Esophagus (tissue), 2 donors: ENCODE measurements around the gene MS4A8. TPM values are rescaled to one million over a fixed set of nuclear protein-coding genes. Genes with fewer than 3 reads are reported as not detected.
"Not testable (repeated sequence)": the region's sequence is repeated elsewhere in the genome, so short reads cannot be mapped to it uniquely, and the experiment has no call there.

Source experiments
- H3K27ac ChIP-seq, 2 donors: one replicate each; pipeline ENCODE4 v1.5.1; 2013; ENCODE audit warnings: low read depth in 2 of 2, mild to moderate bottlenecking in 2 of 2, inconsistent platforms in 1 of 2, low read length in 1 of 2, moderate library complexity in 1 of 2
- H3K27me3 ChIP-seq, 2 donors: one replicate each; pipeline ENCODE4 v1.6.1; 2013; ENCODE audit warnings: low read length in 2 of 2, control low read depth in 1 of 2, mild to moderate bottlenecking in 1 of 2; ENCODE audit not compliant: insufficient read depth in 2 of 2, control insufficient read depth in 1 of 2
- H3K36me3 ChIP-seq, 2 donors: one replicate each; pipeline ENCODE4 v1.6.1; 2013; ENCODE audit warnings: low read length in 1 of 2; ENCODE audit not compliant: control insufficient read depth in 2 of 2, insufficient read depth in 2 of 2
- H3K4me1 ChIP-seq, 2 donors: one replicate each; pipeline ENCODE4 v1.6.1; 2013; ENCODE audit warnings: low read length in 1 of 2; ENCODE audit not compliant: control insufficient read depth in 2 of 2, insufficient read depth in 2 of 2
- H3K4me3 ChIP-seq, 2 donors: one replicate each; pipeline ENCODE4 v1.5.1; 2013; ENCODE audit warnings: low read length in 2 of 2, mild to moderate bottlenecking in 2 of 2, low read depth in 1 of 2, moderate library complexity in 1 of 2
- H3K9me3 ChIP-seq, 2 donors: one replicate each; pipeline ENCODE4 v1.6.1; 2013; ENCODE audit warnings: mild to moderate bottlenecking in 2 of 2, low read depth in 1 of 2, low read length in 1 of 2, moderate library complexity in 1 of 2; ENCODE audit not compliant: control insufficient read depth in 2 of 2, insufficient read depth in 1 of 2
- WGBS, 2 donors: extraction: QIAGEN DNeasy Blood & Tissue Kit; methylation state at CpG; one replicate each; pipeline ENCODE4 v1.1.7; 2013; 5-methylcytosine and 5-hydroxymethylcytosine counted together
- polyA plus RNA-seq, 2 donors: library from polyadenylated mRNA; stranded (reverse); fragments of 200-250 nt; gene quantifications; one replicate each; pipeline ENCODE4 v1.2.3, GENCODE V29; 2013
- donor health status: healthy with polysubstance abuse.
- donor health status: Bipolar disorder and iron deficiency.

MS4A8 gene, protein sequence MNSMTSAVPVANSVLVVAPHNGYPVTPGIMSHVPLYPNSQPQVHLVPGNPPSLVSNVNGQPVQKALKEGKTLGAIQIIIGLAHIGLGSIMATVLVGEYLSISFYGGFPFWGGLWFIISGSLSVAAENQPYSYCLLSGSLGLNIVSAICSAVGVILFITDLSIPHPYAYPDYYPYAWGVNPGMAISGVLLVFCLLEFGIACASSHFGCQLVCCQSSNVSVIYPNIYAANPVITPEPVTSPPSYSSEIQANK
- polyA plus RNA-seq, result under 1 TPM in 1 of 2 donors, not detected in 1; 0.02 TPM

DNA sequence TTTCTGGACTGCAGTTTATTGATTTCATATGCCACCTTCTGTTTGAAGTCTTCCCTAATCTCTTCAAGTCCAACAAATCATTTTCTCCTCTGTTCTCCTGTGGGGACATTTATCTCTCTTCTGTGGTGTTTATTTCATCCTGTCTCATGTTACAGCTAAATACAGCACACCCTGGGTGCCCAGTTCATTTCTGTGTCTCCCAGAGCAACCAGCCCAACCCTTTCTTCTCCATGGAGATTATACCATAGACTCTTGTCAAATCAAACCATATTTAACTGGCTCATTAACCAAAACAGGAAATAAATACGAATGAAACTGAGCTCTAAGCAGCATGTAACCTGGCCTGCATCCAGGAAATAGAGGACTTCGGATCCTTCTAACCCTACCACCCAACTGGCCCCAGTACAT, at the start of gene MS4A8:
MS4A8 (plus strand) TSS at position 329 of the 408 bp plus-strand sequence. CDS start 1,249 bp downstream, outside the sequence.
- Histone ChIP-seq H3K27ac (no peak within 1 kb of the TSS), H3K27me3 (no peaks in the 10 kb centered on the region), H3K9me3 (no peaks in the 10 kb centered on the region), H3K36me3 (no peaks in the 10 kb centered on the region), H3K4me1 (no peaks in the 10 kb centered on the region), H3K4me3 (no peak within 1 kb of the TSS)
- WGBS, 2 donors, result 7 to 10% methylated on average over 2 of the region's 2 CpGs

DNA sequence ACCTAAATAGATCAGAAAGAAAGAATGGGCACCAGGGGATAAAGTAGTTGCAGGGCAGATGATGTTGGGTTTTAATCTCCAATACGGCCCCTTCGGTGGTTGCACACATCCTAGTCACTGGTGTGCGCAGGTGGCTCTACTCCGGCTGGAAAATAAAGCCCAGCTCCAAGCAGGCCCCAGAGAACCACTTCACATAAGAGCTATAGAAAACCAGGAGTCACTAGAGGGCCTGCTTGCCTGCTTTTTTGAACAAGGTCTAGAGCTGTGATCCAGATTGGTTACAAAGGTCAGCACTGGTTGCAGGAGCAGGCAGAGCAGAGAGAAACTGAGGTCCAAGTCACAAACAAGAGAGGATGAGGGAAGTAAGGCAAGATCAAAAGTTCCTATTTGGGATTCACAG, 41.5 kb upstream of the MS4A8 start:
- H3K36me3 ChIP-seq, result no peaks in the 10 kb centered on the region
- H3K4me1 ChIP-seq, result no peaks in the 10 kb centered on the region
- WGBS, 2 donors, result 72 to 91% methylated on average over 4 of the region's 4 CpGs
- no peak overlapping the region for H3K27ac ChIP-seq
- H3K9me3 ChIP-seq, result no peaks in the 10 kb centered on the region
- H3K27me3 ChIP-seq, result no peaks in the 10 kb centered on the region
- no peak overlapping the region for H3K4me3 ChIP-seq

DNA sequence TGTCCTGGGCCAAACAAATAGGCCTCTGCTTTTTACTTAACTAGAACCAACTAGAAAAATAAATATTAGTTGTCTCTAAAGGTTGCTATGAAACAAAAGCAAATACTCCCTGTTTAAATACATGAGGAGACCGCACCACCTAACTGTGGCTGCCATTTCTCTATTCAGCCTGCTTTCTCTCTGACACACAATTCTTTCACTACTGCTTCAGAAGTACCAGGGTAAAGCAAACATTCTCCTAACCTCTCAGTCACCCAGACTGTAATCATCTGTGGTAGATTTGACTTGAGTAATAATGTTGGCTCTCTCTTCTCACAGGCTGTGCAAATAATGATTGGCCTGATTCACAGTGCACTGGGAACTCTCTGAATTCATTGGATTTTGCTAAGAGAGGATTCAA, 41.0 kb upstream of the MS4A8 start:
- WGBS, 2 donors, result 55 to 61% methylated on average over 1 of the region's 1 CpG
- no peak overlapping the region for H3K4me3 ChIP-seq
- H3K27ac ChIP-seq, result no peak overlapping the region
- no peaks in the 10 kb centered on the region for H3K36me3 ChIP-seq
- H3K4me1 ChIP-seq, result no peaks in the 10 kb centered on the region
- no peaks in the 10 kb centered on the region for H3K27me3 ChIP-seq
- H3K9me3 ChIP-seq, result no peaks in the 10 kb centered on the region

DNA sequence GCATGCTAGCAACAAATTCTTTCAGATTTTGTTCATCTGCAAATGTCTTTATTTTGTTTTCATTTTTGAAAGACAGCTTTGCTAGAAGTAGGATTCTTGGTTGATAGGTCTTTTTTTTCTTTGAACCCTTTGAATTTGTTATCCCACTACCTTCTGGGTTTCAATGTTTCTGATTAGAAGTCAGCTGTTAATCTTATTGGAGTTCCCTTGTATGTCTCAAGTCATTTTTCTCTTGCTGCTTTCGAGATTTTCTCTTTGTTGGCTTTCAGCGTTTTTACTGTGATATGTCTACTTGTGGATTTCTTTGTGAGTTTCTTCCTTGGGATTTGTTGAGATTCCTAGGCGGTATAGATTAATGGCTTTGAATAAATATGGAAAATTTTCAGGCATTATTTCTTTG, 27.2 kb upstream of the MS4A8 start:
- no peaks in the 10 kb centered on the region for H3K36me3 ChIP-seq
- H3K4me1 ChIP-seq, result no peaks in the 10 kb centered on the region
- no peak overlapping the region for H3K27ac ChIP-seq
- no peaks in the 10 kb centered on the region for H3K27me3 ChIP-seq
- no peak overlapping the region for H3K4me3 ChIP-seq
- WGBS, 2 donors, result 86 to 90% methylated on average over 3 of the region's 3 CpGs
- no peaks in the 10 kb centered on the region for H3K9me3 ChIP-seq

DNA sequence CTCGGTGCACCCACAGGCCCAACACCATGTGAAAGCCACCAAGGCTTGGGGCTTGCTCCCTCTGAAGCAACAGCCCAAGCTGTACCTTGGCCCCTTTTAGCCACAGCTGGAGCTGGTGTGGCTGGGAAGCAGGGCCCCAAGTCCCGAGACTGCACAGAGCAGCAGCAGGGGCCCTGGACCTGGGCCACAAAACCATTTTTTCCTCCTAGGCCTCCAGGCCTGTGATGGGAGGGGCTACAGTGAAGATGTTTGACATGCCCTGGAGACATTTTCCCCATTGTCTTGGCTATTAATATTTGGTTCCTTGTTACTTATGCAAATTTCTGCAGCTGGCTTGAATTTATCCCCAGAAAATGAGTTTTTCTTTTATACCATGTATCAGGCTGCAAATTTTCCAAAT, 21.2 kb upstream of the MS4A8 start:
- not testable (repeated sequence) for H3K4me3 ChIP-seq, H3K4me1 ChIP-seq, H3K9me3 ChIP-seq, H3K36me3 ChIP-seq, H3K27me3 ChIP-seq, H3K27ac ChIP-seq
- 89 to 100% methylated on average over 2 of the region's 2 CpGs for WGBS, 2 donors

DNA sequence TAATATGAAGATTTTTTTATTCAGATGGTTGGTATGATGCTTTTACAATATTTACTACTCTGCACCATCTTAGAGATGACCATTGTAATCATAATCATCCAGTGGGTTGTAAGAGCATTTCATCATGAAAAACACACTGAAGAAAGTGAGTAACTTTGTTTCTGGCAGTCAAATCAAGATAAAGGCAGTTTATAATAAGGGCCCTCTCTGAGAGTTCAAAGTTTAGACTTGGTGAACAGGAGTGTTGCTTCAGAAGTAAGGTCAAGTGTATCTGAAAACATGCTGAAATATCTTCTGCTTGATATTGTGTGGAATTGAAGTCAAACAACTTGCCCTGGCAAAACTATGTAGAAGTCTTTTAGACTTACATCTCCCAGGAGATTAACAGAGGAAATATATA, 19.5 kb upstream of the MS4A8 start:
- Histone ChIP-seq H3K27ac (no peak overlapping the region), H3K27me3 (no peaks in the 10 kb centered on the region), H3K4me1 (no peaks in the 10 kb centered on the region), H3K4me3 (no peak overlapping the region), H3K36me3 (no peaks in the 10 kb centered on the region), H3K9me3 (peaks cover 5 to 8% of the 10 kb centered on the region in 2 donors)

DNA sequence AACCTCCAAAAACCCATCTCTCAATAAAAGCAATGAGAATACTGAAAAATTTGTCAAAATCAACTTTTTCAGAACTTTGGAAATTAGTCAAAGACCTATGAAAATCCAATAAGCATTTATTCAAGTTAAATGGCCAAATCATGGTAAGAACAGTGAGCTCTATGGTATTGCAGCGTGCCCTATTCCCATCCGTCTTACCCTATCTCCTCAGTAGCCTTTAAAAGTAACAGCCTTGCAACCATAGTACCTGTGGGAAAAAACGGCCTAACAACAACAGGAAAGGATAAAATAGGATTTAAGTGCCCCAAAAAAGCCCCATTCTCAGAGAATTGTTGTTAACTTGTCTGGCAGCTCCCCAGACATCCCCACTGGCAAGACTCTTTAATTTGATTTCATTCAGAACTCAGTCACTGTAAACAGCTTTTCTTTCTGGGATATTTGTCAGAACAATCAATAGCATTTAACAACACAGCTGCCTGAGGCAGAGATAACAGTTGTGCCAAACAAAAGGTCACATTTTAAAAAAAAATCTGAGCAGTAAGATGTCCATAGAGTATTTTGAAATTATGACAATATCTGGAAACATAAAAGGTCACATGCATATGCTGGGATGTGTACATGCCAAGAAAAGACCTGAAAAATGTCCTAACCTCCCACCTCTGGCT, 18.8 kb upstream of the MS4A8 start:
- Histone ChIP-seq H3K27ac (no peak overlapping the region), H3K9me3 (peaks cover 5 to 8% of the 10 kb centered on the region in 2 donors), H3K27me3 (no peaks in the 10 kb centered on the region), H3K36me3 (no peaks in the 10 kb centered on the region), H3K4me3 (no peak overlapping the region), H3K4me1 (no peaks in the 10 kb centered on the region)
- WGBS, 2 donors, result 60 to 65% methylated on average over 3 of the region's 3 CpGs

DNA sequence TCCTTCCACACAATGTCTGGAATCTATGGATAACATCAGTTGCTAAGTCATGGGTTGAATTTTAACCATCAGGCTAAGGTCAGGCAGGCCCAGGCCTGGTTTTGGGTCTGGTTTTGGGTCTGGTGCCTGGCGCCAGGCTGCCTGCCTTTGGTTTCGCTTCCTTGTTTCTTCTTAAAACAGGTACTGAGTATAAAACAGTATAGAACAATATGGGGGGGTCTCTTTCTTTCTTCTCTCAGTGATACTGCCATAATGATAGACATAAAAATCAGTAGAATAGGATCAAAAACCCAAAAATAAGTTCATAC, 14.9 kb upstream of the MS4A8 start:
- 85 to 94% methylated on average over 2 of the region's 2 CpGs for WGBS, 2 donors
- H3K36me3 ChIP-seq, H3K9me3 ChIP-seq, H3K27ac ChIP-seq, H3K4me3 ChIP-seq, H3K27me3 ChIP-seq, H3K4me1 ChIP-seq: not testable (repeated sequence)

DNA sequence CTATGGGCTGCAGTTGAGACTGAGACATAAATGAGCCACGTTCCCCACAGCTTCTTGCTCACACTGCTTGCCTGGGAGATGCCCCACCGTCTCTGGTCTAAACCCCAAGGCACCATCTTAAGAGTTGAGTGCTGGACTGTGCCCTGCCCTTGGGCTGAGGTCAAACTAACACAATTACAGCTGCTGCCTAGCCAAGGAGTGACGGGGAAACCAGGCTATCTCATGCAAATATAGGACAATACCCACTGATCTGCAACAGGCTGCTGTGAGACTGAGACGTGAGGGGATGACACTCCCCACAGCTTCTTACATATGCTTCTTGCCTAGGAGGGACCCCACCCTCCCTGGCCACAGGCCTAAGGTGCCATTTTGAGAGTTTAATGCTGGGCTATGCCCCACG, 7.8 kb upstream of the MS4A8 start:
- 80 to 82% methylated on average over 5 of the region's 5 CpGs for WGBS, 2 donors
- no peak overlapping the region for H3K27ac ChIP-seq
- no peaks in the 10 kb centered on the region for H3K27me3 ChIP-seq

DNA sequence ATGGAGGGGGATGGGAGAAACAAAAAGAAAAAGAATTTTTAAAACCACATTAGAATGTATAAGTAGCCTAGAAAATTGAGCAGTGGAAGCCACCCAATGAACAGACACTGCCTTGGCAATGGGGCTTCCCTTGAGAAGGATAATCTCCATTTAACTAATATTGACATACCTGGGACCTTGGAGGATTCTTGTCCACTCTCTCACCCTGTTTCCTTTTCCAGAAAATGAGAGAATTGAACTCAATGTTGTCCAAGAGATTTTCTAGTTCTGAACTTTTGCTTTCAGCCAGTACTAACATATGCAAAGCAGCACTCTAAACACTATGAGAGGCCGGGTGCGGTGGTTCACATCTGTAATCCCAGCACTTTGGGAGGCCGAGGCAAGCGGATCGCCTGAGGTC, 524 bp downstream of the MS4A8 start:
- Histone ChIP-seq H3K27me3 (no peaks in the 10 kb centered on the region), H3K36me3 (no peaks in the 10 kb centered on the region), H3K4me3 (no peak overlapping the region), H3K27ac (no peak overlapping the region), H3K9me3 (no peaks in the 10 kb centered on the region), H3K4me1 (no peaks in the 10 kb centered on the region)
- whole genome bisulfite sequencing, 2 donors, result 90 to 93% methylated on average over 5 of the region's 5 CpGs

More for the DNA sequence above, 7.8 kb upstream of the MS4A8 start:
- H3K9me3 ChIP-seq, result peaks cover 3 to 6% of the 10 kb centered on the region in 2 donors
- no peaks in the 10 kb centered on the region for H3K4me1 ChIP-seq
- no peak overlapping the region for H3K4me3 ChIP-seq
- no peaks in the 10 kb centered on the region for H3K36me3 ChIP-seq
